ENCODE measurements around the gene TDRKH.

TDRKH gene

GRCh38 chr1:151837197-151837596 is 46.9 kb upstream of the TDRKH start:
- H3K4me3 ChIP-seq (ENCODE audit: low read depth, low read length) = no peak overlapping the region
- DNase-seq (ENCODE audit: low read depth) = no peak

GRCh38 chr1:151835596-151835995 is 45.3 kb upstream of the TDRKH start:
- DNase-seq (ENCODE audit: low read depth) = no peak
- no peak overlapping the region for H3K4me3 ChIP-seq (ENCODE audit: low read depth, low read length)
- in situ Hi-C loops (cut with HindIII; ENCODE audit: low sequenced_read_pairs) = no loop called here
- TF ChIP-seq CTCF (IDR thresholded peaks at IDR 0.05; ENCODE audit: low read depth, low read length, missing control alignments) = no peak

More at GRCh38 chr1:151837197-151837596, 46.9 kb upstream of the TDRKH start:
- no peak for TF ChIP-seq CTCF (IDR thresholded peaks at IDR 0.05; ENCODE audit: low read depth, low read length, missing control alignments)
- in situ Hi-C loops (cut with HindIII; ENCODE audit: low sequenced_read_pairs) = no loop called here

GRCh38 chr1:151834239-151834638 is 43.9 kb upstream of the TDRKH start:
- in situ Hi-C loops (cut with HindIII; ENCODE audit: low sequenced_read_pairs) = no loop called here
- no peak for TF ChIP-seq CTCF (IDR thresholded peaks at IDR 0.05; ENCODE audit: low read depth, low read length, missing control alignments)
- H3K4me3 ChIP-seq (ENCODE audit: low read depth, low read length) = no peak overlapping the region
- no peak for DNase-seq (ENCODE audit: low read depth)

- no peak for DNase-seq (ENCODE audit: low read depth)
- no peak for TF ChIP-seq CTCF (IDR thresholded peaks at IDR 0.05; ENCODE audit: low read depth, low read length, missing control alignments)
- no peak overlapping the region for H3K4me3 ChIP-seq (ENCODE audit: low read depth, low read length)
- in situ Hi-C loops (cut with HindIII; ENCODE audit: low sequenced_read_pairs) = no loop called here
These were observed 43.0 kb upstream of the TDRKH start for GRCh38 chr1:151833172-151833900.

GRCh38 chr1:151832318-151832980 is 42.1 kb upstream of the TDRKH start:
- in situ Hi-C loops (cut with HindIII; ENCODE audit: low sequenced_read_pairs) = no loop called here
- no peak for DNase-seq (ENCODE audit: low read depth)
- no peak for TF ChIP-seq CTCF (IDR thresholded peaks at IDR 0.05; ENCODE audit: low read depth, low read length, missing control alignments)
- no peak overlapping the region for H3K4me3 ChIP-seq (ENCODE audit: low read depth, low read length)

GRCh38 chr1:151831605-151832004 is 41.3 kb upstream of the TDRKH start, which contains the start of gene RORC:
Gene RORC, minus strand, starts transcription at chr1:151831802. Its CDS starts 38 bp downstream, at chr1:151831764.
- in situ Hi-C loops (cut with HindIII; ENCODE audit: low sequenced_read_pairs) = no loop called here
- no peak for DNase-seq (ENCODE audit: low read depth)

More at GRCh38 chr1:151831605-151832004, 41.3 kb upstream of the TDRKH start, which contains the start of gene RORC:
- TF ChIP-seq CTCF (IDR thresholded peaks at IDR 0.05; ENCODE audit: low read depth, low read length, missing control alignments) = no peak
- no peak within 1 kb of the TSS for H3K4me3 ChIP-seq (ENCODE audit: low read depth, low read length)

All from astrocyte of the cerebellum (primary cell).